ENCODE results near the gene RBMS1.

RBMS1 gene

GRCh38 chr2:160325418-160325817 is 168.2 kb downstream of the RBMS1 start:
- no peak for DNase-seq

- no peak for DNase-seq
Observed at GRCh38 chr2:160324917-160325316, 168.7 kb downstream of the RBMS1 start.

- DNase-seq: peak; percentile 60 to 62
Observed at GRCh38 chr2:160324161-160324800, 169.3 kb downstream of the RBMS1 start.

- DNase-seq: no peak
Observed at GRCh38 chr2:160322320-160322719, 171.3 kb downstream of the RBMS1 start.

GRCh38 chr2:160321006-160321405 is 172.6 kb downstream of the RBMS1 start:
- no peak for DNase-seq

GRCh38 chr2:160319700-160320099 is 173.9 kb downstream of the RBMS1 start:
- no peak for DNase-seq

- DNase-seq: no peak
Observed at GRCh38 chr2:160318218-160318617, 175.4 kb downstream of the RBMS1 start.

- DNase-seq: no peak
Observed at GRCh38 chr2:160317181-160318099, 176.2 kb downstream of the RBMS1 start.

GRCh38 chr2:160315337-160315736 is 178.3 kb downstream of the RBMS1 start:
- DNase-seq: no peak

GRCh38 chr2:160310118-160310828 is 183.3 kb downstream of the RBMS1 start:
- no peak for DNase-seq

GRCh38 chr2:160309585-160309984 is 184.0 kb downstream of the RBMS1 start:
- no peak for DNase-seq

- DNase-seq: no peak
Observed at GRCh38 chr2:160308915-160309314, 184.7 kb downstream of the RBMS1 start.

- no peak for DNase-seq
Observed at GRCh38 chr2:160308476-160308875, 185.1 kb downstream of the RBMS1 start.

- no peak for DNase-seq
Observed at GRCh38 chr2:160306985-160307384, 186.6 kb downstream of the RBMS1 start.

- no peak for DNase-seq
Observed at GRCh38 chr2:160305081-160305750, 188.4 kb downstream of the RBMS1 start.

- DNase-seq: no peak
Observed at GRCh38 chr2:160303527-160303926, 190.1 kb downstream of the RBMS1 start.

- no peak for DNase-seq
Observed at GRCh38 chr2:160303076-160303475, 190.5 kb downstream of the RBMS1 start.

GRCh38 chr2:160301420-160301819 is 192.2 kb downstream of the RBMS1 start:
- peak; percentile 19 to 41 for DNase-seq

GRCh38 chr2:160300203-160300602 is 193.4 kb downstream of the RBMS1 start:
- DNase-seq: no peak

GRCh38 chr2:160299540-160299939 is 194.1 kb downstream of the RBMS1 start:
- DNase-seq: no peak

- no peak for DNase-seq
Observed at GRCh38 chr2:160298960-160299359, 194.6 kb downstream of the RBMS1 start.

- no peak for DNase-seq
Observed at GRCh38 chr2:160295519-160296207, 197.9 kb downstream of the RBMS1 start.

Measured in stimulated activated CD4-positive, alpha-beta T cell treated with anti-CD3 and anti-CD28 coated beads, Interleukin-2, amount 100 ng/mL, for 24 hours (primary cell).